ENCODE data around the gene CDC42EP4.
A peak's percentile ranks its signal among the peaks of the same experiment; 100 is the strongest.

CDC42EP4 gene, protein sequence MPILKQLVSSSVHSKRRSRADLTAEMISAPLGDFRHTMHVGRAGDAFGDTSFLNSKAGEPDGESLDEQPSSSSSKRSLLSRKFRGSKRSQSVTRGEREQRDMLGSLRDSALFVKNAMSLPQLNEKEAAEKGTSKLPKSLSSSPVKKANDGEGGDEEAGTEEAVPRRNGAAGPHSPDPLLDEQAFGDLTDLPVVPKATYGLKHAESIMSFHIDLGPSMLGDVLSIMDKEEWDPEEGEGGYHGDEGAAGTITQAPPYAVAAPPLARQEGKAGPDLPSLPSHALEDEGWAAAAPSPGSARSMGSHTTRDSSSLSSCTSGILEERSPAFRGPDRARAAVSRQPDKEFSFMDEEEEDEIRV

DNA sequence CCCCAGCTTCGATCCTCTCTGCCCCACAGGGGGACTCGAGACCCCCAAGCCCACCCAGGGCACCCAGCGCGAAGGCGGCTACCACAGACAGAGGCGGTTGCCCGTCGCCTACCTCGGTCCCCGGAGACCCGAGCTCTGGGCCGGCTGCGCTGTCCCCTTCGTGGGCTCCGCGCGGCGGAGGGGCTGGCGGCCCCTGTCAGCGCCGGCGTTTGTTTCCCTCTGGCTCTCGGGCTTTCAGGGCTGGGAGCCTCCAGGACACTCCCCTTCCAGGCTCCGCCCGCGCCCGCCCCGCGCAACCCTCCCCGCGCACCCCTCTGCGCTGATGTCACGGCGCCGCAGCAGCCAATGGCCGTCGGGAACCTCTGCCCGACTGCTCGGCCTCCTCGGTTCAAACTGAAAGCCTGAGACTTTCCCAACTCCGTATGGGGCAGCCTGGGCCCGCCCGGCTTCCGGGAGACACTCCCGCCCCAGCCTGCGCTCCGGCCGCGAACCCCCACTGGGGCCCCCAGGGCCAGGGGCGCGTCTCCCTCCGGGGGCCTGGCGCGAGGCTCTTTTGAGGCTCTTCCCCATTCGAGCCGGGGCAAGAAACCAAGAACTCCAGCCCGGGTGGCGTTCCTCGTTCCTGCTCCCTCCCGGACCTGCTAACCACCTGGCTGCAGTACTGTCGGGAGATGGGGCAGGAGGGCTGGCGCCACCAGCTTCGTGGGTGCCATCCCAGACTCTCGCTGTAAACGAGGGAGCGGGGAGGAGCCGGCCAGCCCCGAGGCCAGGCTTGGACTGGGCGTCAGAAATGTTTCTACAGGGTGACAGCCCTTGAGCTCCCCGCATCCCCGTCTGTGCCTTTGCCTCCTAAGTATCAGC, at the start of gene CDC42EP4:
Gene CDC42EP4 (minus strand): TSS at position 221 of the 861 bp plus-strand sequence. CDS start 25,501 bp downstream, outside the sequence.
- DNase-seq = peak; percentile 93 to 95

DNA sequence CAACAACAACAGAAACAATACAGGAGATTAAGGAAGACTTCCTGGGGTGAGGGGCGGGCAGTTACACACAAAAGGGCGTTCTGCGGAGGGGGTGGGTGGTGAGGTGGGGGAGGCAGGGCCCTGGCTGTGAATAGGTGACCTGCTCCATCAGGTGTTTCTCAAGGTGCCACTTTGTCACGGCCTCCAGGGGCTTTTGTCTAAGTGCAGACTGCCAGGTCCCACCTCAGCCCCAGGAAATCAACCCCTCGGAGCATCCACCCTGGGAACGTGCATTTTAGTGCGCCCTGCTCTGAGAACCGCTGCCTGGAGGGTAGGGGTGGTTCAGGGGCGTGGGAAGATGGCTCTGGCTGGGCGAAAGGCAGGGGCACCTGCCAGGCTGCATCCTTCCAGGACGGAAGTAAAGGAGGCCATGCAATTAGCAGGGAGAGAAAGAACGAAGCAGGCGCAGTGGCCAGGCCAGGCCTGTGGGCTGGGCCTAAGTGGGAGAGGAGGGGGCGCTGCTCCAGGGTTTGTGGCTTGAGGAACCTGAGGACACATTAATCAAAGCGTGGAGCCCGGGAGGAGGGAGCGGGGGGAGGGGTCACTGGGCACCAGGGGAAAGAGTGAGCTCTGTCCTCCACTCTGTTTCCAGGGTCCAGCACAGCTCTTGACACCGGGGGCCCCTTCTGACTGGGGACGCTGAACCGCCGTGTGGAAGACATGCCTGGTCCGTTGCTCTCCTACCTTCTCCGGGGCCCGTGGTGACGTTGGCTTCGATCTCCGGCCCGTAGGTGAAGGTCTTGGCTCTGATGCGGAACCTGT, 49.4 kb upstream of the CDC42EP4 start:
- no peak for DNase-seq

DNA sequence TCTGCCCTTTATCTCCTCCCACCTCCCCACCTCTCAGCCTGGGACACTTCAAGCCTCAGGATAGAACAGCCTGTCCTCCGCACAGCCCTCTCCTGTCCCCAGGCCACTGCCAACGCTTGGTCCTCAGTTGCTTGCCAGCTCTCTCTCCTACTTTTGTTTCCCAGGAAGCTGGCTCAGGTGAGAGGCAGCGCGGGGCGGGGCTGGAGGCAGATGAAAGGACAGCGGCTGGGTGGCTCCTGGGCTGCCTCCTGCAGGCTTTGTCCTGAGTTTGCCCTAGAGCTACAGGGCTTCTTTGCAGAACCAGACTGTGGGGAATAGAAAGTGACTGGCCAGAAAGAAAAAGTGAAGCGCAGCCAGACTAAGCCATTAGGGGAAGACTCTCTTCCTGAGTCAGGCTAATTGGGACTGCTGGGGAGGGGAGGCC, 48.2 kb upstream of the CDC42EP4 start:
- no peak for DNase-seq

DNA sequence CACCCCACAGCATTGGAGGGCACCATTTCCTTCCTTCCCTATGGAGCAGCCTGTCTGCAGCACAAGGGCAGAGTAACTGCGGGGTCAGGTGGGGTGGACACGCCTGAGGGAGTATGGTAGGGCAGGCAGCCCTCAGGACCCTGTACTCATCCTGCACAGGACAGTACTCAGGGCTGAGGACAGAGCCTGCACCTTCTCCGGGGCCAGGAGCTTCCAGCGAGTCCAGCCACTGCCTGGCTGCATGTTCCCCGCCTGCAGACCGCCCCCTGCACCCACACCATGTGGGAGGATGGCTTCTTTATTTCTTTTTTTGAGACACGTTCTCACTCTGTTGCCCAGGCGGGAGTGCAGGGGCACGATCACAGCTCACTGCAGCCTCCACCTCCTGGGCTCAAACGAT, 47.6 kb upstream of the CDC42EP4 start:
- DNase-seq = no peak

DNA sequence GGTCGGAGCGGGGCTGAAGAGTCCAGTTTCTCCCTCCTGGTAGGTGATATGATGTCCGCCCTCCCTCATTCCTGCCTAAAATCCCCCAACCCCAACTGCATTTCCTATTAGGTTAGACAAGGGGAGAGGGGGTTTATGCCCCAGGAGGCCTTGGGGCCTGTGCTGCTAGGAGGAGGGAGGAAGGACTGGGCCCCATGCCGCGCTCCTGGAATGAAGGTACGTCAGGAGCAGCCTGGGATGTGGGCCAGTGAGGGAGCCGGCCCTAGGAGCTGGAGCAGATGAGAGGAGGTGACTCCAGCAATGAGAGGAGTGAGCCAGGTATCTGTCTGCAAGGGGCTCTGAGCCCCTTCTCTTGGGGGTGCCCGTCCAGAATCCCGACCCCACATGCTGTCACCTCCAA, 46.9 kb upstream of the CDC42EP4 start:
- DNase-seq = no peak

DNA sequence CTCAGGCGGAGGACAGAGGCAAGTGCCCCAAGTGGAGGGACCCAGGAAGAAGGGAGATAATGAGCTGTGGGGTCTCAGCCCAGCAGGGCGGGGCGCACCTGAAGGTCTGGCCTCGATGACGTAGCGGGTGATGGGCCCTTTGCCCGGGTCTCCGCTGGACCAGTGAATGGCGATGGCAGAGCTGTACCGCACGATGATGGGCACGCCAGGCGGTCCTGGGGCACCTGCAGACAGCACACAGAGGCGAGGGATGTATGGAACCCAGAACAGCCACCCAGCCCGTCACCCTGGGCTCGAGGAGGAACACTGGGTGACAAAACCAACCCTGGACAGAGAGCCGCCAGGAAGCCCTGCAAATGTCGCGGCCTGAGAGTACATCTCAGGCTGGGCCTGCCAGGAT, 46.2 kb upstream of the CDC42EP4 start:
- no peak for DNase-seq

DNA sequence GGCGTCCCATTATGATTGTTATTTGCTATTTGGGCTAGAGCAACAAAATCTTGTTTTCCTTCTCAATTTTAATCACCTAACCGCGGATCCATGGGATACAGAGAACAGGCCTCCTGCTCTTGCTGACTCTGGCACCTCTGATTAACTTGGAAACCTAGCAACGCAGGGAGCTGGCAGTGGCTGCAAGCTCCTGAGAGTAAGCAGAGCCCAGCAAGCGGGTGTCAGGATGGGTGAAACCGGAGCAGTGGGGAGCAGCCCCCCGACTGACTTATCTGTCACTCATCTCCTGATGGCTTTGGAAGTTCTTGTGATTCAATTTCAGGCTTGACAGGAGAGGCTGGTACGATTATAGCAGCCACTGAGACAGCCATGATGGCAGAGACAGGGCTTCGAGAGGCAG, 45.5 kb upstream of the CDC42EP4 start:
- no peak for DNase-seq

DNA sequence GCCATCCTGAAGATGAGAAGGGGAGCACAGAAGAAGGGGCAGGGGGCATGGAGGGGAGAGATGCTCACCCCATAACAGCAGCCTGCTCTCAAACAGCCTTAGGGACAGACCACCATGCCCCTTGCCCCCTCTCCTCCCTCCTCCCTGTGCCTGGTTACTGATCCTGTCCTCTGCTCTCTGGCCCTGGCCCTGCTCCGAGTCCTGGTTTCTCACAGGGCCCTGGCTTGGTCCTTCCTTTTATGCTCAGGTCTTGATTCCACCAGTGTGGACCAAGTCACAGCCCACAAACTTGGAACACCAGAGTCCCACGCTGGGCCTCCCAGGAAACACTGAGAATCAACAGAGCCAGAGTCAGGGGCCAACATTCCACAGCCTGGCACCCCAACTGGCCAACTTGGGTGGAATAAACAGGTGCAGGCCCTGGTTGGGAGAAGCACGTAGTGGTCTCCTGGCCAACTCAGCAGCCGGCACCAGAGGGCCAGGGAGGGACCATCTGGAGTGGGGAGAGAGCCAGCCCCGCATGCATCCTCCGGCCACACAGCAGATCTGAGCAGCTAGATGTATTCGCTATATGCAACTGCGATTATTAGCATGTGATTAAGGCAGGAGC, 44.9 kb upstream of the CDC42EP4 start:
- no peak for DNase-seq

DNA sequence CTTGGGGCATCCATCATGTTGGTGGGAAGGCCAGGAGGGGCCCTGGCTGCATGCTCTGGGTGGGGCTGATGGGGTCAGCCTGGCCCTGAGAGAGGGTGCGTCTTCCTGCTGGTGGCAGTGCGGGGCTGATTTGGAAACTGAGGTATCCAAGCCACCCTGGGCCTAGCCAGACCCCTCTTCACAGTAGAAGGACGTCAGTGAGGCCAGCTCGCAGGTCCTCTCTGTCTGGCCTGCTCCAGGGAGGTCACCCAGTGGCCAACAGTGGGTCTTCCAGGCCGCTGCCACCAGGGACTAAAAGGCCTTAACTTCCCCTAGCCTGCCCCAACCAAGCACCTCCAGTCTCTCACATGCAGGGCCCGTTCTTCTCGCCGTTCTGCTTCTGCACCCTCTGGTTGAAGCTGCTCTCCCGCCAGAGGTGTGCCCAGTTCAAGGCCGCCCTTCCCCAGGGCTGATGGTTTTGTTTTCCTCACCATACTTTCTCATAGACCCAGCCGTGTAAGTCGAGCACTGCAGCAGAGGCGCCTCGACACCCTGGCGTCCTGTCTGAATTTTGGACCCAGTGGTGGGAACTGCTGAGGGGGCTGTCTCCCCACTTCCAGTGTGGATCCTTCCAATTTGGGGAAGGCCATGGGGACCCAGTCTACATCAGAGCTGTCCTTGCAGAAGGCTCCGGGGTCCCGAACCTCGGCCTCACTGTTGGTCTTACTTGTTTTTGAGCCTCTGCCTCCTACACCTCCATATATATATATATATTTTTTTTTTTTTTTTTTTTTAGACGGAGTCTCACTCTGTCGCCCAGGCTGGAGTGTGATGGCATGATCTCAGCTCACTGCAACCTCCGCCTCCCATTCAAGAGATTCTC, 42.9 kb upstream of the CDC42EP4 start:
- no peak for DNase-seq

DNA sequence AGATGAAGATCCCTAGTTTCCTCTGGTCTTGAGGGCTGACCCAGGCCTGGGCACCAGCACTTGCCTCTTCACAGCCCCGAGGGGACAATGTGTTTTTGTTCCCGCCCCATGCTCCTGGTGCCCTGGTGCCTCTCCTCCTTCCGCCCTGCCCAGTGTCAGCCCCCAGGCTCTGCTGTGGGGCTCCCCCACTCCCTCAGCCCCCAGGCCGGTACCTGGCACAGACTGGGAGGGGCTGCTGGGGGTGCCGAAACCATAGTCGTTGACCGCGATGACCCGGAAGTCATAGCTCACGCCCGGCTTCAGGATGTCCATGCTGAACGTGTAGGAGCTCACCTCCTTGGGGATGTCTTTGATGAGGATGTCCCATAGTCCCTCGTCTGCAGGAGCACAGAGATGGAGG, 40.5 kb upstream of the CDC42EP4 start:
- DNase-seq = no peak

DNA sequence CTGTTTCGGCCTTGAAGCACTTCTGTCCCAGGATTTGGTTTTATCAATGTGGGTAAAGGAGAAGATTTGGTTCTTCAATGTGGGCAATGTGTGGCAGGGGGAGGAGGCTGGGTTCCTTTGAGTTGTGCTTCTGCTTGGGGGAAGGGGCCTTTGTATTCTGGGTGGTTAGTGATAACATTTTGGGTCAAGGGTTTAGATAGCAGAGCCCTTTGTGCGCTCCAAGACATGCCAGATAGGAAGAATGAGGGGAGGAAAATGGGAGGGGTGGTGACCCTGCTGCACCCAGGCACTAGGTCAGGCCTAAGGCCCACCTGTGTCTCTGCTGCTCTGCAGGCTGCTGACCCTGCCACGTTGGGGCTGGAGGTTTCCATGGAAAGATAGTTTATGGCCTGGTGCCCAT, 40.0 kb upstream of the CDC42EP4 start:
- DNase-seq = no peak

DNA sequence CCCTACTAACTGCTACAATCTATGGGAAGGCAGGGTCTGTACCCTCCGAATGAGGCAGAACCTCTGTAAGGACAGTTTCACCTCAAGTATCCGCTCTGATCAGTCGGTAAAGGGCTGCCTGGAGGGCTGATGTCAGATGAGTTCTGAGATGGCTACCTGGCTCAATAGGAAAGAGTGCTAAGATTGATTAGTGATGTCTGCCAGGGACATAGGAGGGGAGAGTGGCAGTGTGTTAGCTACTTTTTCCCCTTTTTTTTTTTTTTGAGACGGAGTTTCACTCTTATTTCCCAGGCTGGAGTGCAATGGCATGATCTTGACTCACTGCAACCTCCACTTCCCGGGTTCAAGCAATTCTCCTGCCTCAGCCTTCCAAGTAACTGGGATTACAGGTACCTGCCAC, 39.1 kb upstream of the CDC42EP4 start:
- no peak for DNase-seq

DNA sequence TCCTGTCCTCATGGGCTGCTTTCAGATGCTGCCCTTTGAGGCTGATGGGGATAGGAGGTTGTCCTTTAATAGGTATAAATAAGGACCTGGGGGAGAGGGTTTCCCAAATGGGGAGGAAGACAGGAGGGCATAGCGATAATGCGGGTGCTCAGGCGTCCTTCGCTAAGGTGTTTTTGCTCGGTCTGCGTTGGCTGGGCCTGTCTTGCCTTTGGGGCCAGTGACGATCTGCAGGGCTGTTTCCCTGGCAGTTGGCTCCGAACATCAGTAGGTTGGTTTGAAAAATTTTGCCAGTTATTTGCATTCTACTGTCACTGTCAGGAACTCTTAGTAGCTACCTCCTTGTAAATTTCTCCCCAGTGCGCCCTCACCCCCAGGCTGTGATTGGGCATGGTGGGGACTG, 37.8 kb upstream of the CDC42EP4 start:
- DNase-seq = no peak

DNA sequence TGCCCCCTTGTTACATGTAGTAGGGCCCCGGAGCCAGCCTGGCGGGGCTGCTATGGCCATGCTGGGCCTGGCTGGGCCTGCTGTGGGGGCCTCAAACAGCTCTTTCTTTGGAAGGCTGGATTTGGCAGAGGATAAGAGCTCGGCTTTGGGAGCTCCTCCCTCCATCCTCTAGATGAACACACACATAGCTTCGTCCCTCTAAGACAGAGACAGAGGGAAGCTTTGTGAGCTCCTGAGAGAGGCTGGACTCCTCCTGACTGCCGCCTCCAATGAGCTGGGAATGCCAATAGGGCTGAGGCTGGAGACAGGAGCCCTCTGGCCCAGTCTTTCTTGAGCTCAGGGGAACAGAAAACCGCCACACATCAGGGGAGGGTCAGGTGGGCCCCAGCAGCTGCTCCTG, 37.3 kb upstream of the CDC42EP4 start:
- DNase-seq = no peak

DNA sequence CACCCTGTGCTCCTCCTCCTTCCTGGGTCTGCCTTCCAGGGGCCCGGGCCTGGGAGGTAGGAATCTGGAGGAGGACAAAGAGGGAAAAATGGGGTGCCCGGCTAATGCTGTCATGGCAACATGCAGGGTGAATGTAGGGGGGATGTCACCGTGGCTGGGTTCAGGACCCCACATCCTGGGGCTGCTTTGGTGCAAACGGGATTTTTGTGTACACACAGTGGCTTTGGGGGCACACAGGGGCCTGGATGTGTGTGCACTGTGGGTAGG, 37.0 kb upstream of the CDC42EP4 start:
- no peak for DNase-seq

DNA sequence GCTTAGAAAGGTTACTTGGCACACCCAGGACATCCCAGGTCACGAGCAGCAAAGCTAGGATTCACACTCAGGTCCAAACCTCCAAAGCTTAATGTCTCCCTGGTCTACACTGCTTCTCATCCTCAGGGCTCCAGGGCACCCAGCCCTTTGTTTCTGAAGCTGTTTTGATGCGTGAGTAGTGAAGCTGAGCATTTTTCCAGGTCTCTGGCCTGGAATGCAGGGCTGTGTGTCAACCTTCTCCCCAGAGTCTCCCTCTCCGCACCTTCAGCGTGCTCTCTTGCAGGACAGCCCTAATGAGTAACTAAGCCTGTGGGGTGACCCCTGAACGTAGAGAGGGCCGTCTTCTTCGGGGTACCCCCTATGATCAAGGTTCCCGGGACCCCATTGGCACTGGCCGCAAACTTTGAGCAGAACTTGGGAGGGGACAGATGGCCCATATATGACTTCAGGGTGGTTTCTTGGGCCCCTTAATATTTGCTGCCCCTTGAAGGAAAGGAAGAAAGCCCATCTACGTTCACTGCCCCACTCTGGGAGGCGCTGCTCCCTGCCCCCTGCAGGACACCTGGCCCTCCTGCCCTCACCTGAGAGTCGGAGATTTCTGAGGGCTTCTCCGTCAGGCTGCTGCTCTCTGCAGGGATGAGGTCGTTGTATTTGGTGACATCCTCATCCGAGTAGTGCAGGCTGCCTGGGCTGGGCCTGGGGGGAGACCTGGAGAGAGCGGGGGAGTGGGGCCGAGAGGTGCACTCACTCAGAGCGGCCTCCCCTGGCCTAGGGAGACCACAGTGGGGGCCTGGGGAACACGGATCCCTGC, 36.4 kb upstream of the CDC42EP4 start:
- DNase-seq = no peak

DNA sequence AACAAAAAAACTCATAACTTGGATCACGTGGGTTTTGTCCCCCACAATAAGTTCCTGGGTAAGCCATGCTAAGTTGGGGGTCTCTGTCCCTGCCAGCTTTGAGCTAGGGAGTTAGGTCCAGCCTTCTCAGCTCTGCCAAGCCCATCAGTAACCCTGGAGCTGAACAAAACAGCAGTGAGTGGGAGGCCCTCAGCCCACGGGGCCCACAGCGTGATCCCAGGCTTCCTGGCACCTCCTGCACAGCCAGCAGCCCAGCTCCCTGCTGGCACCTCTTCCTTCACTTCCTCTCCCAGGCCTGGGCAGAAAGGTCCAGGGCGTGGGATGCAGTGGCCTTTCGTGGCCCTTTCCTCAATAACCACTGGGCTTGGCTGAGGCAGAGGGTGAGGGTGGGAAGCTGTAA, 35.5 kb upstream of the CDC42EP4 start:
- DNase-seq = peak in 1 of 2 donors; percentile 19

DNA sequence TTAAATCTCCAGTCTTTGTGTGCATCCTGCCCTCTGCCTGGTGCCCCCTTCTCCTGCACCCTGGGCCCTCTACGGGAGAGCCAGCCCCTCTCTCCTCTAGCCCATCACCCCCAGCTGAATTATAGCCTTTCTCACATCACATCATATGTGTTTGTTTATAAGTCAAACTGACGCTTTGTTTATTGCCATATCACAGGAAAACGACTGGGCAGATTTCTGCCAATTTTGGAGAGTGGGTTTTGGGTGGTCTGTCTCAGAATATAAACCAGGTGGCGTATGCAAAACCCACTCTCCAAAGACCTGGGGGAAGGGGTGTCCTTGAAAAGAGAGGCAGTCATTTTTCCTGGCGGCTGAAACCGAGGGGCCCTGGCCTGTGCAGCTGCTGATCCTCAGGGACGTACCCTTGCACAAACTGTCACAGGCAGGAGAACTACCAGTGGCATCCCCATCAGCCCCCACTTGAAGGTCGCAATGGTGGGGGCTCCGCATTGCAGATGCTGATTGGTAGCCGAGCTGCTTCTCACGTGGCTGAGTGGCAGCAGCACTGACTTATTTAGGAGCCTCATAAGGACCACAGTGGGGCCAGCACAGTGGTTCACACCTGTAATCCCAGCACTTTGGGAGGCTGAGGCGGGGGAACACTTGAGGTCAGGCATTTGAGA, 34.8 kb upstream of the CDC42EP4 start:
- DNase-seq = no peak

DNA sequence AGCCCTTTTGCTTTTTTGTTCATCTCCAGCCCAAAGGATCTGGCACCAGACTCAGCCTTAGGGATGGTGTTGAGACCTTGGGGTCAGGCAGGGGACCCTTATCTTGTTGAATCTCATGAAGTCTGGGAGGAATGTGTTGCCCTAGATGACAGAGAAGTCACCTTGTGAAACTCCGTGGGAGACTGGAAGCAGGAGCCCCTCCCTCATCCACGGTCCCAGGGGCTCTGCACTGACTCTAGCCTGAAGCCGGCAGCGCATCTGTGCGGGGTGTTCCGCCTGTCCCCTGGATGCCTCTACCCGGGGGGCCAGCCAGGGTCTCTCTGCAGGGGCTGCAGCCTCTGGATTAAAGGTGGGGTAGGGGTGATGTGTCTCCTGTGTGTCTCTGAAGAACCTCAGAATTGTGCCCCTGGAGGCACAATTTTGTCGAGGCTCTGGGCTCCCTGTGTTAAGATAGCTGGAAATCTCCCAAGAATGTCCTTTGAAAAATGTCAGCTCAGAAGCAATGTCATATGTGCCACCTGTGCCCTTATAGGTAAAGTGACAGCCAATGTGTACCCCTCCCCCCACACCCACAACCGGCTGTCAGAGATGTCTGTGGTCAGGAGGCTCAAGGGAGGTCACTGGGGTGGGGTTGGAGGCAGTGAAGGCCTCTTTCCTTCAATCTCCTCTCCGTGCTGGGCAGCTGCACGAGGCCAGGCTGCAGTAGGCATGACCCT, 32.1 kb upstream of the CDC42EP4 start:
- DNase-seq = no peak

DNA sequence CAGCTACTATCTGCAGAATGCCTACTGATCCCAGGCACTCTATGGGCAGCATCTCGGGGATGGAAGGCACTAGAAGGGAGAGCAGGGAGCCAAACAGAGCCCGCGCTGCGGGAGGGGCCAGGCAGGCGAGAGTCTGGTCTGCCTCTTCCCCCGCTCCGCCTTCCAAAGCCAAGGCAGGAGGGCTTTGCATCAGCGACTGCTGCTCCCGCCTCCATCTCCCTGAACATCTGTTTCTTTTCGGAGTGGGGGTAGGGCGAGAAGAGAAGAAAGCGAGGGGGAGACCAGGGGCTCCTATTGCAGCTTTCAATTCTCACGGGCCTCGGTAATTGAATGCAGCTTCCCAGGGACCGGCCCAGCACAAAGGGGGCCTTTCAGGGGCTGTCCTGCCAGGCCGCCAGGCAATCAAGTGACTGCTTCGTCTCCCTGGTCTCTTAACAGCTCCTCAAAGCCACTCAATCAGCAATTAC, 31.4 kb upstream of the CDC42EP4 start:
- no peak for DNase-seq
